Measurements from ENCODE around the gene HOXD9.

Gene HOXD9

GRCh38 chr2:176154576-176155252 lies 32.2 kb downstream of the HOXD9 start:
- DNase-seq, result no peak

- no peak for DNase-seq
These were observed 33.0 kb downstream of the HOXD9 start for GRCh38 chr2:176155356-176156044.

GRCh38 chr2:176156301-176156806 lies 33.8 kb downstream of the HOXD9 start:
- no peak for DNase-seq

DNA sequence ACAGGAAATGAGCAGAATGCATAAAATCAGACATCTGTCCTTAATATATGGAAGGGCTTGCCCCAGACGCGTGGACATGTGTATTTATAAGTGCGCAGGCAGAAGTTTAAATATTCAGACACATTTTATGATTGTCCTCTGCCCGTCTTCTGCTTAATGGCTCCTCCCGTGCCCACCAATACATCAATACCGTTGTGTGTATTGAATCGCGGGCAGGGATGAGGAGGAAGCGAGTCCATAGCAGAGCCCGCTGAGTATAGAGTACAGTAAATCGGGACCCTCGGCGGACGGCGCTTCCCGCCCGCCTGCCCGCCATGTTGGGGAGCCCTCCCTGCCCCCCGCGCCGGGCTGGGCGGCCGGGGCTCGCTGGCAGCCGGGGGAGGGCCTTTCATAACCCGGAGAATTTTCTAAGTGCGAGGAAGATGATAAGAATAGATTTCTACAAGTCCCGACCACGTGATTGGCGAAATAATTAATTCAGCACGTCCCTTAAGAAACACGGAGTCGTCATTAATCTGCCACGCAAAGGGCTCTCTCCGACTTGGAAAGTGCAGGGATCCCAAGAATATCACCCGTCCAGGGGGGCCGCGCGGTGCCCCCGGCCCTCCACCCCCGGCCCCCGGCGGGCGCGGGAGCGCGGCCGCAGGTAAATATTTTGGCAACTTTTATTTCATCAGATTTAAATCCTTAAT lies 34.4 kb downstream of the HOXD9 start, which contains the start of gene HOXD3:
HOXD3 (plus strand) TSS at position 501 of the 692 bp plus-strand sequence. CDS start 11,808 bp downstream, outside the sequence.
- no peak for DNase-seq

GRCh38 chr2:176157499-176158185 lies 35.1 kb downstream of the HOXD9 start:
- DNase-seq, result no peak

DNA sequence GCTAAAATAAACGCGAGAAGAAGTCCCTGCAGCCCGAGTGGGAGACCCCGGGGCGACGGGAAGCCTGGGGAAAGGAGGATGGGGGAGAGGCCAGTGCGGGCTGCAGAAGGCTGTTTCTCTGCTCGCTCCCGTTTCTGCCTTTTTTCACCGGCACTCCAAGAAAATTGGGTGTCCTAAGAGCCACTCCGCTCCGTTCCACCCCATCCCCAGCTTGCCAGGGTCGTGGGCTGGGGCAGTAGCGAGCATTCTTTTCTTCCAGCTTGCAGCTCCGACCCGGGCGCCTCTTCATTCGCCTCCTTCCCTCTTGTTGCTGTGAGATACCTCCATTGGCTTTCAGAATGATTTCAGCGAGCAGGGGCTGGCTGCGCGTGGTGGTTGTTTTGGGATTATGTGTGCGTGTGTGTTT lies 35.7 kb downstream of the HOXD9 start:
- DNase-seq, result no peak

- DNase-seq, result no peak
These were observed 36.5 kb downstream of the HOXD9 start for GRCh38 chr2:176158855-176159662.

GRCh38 chr2:176159663-176160250 lies 37.2 kb downstream of the HOXD9 start:
- no peak for DNase-seq

DNA sequence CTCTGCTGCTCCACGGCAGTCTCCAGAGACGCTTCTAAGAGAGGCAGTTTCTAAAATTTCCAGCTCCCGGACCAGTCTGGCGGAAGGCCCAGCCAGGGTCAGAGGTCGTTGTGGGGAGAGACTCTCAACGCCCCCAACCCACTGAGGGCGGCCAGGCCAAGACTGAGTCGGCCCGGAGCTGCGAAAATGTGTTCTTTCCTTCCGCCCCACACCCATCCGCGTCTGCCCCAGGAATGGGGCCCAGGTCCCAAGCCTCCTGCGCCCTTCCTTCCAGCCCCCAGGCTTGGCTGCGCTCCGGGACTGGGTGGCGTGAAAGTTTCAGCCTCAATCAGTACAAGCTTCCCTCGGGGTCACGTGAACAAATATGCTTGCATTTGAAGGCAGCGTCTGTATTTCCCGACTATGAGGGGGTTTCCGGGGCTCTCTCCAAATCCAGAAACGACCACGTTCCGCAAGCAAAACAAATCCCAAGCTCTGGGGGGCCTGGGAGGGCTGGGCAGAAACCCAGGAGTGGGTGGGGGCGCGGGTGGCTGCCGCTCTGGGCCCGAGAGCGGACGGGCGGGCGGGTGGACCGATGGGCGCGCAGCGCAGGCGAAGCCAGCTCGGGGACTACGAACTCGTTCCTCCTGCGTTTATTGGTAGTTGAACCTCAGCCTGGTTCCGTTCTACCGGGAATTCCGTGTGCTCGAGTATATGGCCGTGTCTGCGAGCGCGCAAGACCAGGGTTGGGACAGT lies 37.9 kb downstream of the HOXD9 start:
- DNase-seq, result no peak

GRCh38 chr2:176160986-176161824 lies 38.7 kb downstream of the HOXD9 start:
- DNase-seq, result no peak

DNA sequence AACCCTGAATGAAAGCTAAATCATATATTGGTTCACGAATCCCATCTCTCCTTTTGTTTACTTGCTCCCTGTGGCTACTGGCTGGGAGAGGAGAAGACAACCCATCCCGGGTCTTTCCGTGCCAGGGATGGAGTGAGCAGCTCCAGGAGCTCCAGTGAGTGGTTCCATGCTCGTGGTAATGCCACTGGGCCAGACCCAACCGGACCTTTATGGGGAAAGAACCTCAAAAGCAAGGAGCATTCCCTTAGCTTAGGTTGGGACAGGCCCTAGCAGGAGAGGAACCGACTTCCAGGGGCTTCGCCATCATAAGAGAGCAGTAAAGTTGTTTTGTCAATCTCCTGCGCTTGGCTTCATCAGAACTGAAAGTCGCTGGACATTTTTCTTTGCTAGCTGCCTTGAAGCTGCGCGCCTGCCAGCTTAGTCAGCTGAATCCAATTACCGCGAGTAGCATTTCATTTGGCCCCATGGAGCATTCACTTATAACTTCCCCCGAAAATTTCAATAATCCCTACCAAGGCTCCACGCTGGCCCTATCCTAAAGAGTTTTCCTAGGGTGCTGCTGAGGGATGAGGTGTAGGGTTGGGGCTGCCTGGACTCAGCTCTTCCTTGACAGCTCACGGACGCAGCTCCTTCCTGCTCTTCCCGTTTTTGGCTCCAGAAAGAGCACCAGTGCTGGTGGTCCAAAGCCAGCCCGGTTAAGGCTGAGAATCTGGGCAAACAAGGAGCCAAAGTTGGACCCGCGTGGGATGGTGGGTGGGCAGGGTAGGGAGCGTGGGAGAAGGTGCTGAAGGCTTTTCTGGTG lies 39.5 kb downstream of the HOXD9 start:
- no peak for DNase-seq

- no peak for DNase-seq
These were observed 40.6 kb downstream of the HOXD9 start for GRCh38 chr2:176162911-176163671.

DNA sequence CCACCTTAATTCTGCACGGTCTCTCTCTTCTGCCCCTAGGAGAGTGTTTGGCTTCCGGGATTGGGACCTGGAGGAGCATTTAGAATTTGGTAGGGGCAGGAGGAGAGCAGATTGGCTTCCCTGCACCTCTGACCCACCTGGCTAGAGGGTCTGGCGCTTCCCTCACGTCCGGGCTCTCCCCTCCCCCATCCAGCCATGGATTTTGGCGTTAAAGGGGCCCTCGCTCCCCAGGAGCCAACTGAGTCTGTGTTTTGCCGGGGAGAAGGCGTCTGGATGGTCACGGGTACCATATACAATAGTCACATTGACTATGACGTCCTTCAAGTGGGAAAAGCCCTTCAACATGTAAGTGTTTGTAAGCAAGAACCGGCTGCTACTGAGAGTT lies 41.1 kb downstream of the HOXD9 start:
- no peak for DNase-seq

GRCh38 chr2:176164201-176164600 lies 41.7 kb downstream of the HOXD9 start:
- no peak for DNase-seq

DNA sequence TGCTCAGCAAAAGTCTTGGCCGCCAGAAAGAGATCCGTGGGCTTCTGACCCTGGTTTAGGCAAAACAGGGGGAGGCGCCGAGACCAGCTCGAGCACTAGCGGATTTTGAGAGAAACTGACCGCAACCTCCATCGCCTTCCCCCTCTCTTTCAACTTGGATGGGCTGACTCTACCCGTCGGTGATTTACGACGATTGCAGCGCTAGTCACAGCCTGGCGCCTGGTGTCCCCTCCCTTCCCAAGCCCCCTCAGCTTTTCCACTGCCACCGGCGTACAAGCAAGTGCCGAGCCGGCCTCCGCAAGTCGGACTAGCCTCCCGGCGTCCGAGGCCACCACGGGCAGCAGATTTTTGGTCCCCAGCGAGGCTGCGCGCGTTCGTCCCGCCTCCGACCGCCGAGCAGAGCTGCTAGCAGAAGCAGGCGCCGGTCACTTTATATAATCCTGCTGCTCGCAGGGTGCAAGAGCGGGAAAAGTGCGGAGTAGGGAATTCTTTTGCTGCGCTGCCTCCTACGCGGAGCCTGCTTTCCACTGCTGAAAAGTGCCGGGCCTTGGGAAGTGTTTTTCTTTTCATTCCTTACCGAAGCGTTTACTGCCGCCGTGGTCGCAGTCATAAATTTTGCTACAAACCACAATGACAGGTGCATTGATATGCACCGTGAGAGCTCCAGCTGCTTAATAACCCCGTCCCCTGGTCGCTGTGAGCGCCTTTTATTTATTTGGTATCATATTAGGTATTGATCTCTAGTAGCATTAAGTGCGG lies 42.3 kb downstream of the HOXD9 start:
- DNase-seq, result no peak

DNA sequence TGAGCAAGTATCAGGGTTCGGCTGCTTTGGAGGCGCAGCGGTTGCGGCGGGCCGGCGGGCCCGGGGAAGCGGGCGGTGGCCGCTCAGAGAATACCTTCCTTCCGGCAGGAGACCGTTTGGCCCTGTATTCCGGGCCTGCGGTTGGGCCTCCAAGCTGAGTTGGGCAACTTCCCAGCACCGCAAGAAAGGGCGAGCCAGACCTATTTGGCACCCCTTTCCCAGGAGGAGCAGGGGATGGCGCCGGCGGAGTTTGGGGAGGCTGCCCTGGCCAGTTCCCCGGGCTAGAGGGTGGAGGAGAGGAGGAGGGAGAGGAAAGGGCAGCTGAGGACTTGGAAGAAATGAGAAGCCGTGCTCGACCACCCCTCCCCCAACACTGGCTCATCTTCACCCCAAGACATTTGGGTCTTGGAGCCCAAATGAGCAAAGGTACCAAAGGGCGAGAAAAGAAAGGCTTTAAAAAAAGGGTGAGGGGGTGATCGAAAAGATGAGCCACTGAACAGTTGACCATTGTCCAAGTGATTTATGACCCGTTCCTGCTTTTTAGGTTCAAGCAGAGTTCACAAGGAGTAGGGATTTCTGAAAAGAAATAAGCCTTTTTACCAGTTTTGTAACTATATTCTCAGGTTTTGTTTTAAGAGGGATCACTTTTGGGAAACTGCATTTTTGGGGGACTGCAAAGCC lies 43.0 kb downstream of the HOXD9 start:
- no peak for DNase-seq

DNA sequence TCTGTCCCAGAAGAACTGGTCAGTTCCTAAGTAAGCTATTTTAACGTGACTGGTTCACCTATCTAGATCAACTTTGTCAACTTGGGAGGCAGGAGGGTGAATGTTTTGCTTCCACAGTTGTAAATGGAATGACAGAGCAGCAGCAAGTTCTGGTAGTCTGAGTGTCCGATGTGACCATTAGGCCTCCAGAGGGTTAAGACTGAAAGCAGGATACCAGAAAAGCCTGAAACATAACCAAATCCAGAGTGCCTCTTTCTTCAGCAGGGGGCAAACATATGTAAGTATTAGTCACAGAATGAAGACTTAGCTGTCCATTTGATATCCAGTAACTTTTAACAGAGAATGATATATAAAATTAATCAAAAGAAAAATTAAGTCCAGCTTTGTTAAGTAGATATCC lies 43.8 kb downstream of the HOXD9 start:
- no peak for DNase-seq

Data from activated T-cell treated with anti-CD3 and anti-CD28 coated beads, Interleukin-2, amount 50 U/mL, for 48 hours (primary cell).